Stimulated activated CD4-positive, alpha-beta T cell treated with anti-CD3 and anti-CD28 coated beads, Interleukin-4, amount 100 ng/mL, for 24 hours (primary cell): ENCODE data around the gene STOM.
"Not testable (repeated sequence)": the region's sequence is repeated elsewhere in the genome, so short reads cannot be mapped to it uniquely, and the experiment has no call there.

Source experiments
- DNase-seq: peaks from one replicate; pipeline ENCODE4 v3.0.0-alpha.2; 2020

Gene STOM

DNA sequence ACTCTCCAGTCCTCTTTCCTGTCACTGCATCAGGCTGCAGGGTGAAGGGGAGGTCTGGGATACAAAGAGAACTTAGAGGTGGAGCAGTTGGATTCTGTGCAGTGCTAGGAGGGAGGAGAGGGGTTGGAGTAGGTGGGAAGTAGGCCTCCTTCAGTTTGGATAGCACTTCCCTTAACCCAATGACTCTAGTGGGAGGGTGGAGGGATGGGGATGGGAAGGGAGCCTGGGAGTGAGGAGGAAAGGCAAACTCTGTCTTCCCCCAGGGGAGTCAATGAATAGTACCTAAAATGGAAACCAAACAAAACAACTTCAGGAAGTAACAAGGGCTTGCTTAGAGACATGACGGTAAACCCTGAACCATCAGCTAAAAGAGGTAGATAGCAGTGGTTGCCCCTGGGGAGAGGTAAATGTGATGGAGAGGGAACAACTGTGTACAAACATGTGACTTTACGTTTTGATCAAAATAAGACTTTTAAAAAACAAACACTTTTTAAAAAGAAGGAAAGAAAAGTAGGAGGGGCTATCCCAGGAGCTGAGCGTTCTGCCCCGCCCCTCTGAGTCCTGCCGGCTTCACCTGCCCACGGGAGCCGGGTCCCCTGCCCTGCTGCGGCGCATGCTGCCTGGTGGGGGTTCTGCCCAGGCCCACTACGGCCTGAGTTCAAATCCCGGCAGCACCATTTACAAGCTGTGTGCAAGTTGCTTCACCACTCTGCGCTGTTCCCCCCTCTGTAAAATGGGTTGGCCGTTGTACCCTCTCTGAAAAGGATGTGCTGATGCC lies 71.2 kb downstream of the STOM start:
- no peak for DNase-seq

DNA sequence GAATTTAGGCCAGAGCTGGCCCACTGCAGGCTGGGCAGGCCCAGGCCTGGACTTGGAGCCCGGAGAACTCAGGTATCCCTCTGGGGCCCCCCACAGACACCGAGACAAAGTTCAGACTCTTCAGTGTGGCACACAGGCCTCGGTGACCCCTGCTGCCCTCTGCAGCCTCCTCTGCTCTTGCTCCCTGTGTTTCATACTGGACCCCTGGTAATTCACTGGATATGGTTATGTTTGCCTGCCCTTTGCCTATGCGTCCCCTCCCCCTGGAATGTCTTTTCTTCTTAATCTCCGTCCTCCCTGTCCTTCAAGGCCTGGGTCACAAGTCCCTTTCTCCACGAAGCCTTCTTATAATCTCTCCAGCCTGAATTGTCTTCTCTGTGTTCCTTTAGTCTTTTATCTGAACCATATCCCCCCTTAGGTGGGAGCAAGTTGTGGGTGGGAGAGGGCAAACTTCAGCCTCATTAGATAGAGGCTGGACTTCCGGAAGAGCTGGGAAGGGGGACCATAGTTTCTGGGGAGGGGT lies 72.0 kb downstream of the STOM start:
- DNase-seq: no peak

DNA sequence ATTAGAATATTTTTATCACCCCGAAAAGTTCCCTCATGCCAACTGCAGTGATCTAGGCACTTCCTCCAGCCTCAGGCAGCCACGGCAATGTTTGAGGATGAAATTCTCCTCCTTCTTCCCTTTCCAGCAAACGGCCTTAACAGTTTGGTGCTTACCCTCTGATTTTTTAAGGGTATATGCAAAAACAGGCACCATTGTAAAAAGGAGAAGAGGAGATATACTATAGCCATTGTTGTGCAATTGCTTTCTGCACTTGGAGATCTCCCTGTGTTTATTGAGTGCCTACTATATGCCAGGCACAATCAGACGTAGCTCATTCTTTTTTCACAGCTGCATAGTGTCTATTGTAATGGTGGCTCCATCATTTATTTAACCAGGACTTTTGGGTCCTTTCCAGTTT lies 72.7 kb downstream of the STOM start:
- no peak for DNase-seq

DNA sequence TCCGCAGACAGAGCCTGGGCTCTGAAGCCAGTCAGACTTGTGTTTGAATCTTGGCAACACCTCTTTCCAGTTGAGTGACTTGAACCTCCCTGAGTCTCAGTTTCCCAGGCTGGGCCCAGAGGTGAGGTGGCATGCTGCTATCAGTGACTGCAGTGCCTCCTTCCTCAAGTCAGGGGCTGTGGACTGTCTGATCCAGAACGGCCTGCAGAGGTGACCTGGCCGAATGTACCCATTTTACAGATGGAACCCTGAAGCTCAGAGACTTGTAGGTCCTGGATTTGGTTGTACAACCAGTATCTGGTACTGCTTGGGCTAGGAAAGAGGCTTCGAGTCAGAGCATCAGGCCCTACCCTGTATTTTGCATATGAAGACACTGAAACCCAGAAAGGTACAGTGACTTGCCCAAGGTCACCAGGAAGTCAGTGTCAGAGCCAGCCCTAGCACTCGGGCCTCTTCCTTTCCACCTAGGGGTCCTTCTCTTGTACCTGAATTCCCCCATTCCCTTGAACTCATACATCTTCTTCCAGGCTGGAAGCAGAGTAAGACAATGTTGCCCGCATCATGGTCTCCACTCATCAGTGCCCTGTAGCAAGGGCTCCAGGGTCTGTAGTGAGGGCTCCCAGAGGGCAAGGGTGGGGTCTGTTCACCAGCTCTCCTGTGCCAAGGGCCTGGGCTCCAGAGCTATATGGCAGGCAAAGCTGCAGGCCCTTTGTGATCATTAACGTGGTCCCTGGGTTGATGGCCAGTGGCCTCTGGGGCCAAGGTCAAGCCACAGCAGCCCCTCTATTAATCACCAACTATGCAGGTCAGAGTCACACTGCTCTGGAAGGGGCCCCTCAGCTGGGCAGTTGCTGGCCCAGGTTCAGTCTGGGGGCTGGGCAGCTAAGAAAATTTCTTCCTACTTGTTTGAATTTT lies 73.6 kb downstream of the STOM start:
- no peak for DNase-seq

DNA sequence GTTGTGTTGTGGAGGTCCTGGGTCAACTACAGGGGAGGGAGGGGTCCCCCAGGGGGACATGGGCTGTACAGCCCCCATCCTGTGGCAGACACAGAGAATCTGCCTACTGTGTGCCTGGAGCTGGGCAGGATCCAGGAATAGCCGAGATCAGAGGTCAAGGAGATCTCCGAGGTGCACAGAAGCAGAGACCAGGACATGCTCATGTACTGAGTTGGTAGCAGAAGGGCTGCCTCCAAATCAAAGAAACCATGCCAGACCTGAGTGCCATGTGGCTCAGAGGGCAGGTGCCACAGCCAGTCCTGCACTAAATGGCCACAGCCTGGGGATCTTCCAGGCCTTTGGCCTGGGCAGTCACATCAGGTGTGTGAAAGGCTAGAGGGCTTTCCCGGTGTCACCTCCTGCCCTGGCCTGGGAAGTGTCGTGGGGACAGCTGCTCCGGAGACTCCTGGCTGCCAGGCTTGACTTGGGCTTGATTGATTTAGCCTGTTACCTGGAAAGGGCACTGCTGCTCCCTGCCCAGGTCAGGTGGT lies 74.3 kb downstream of the STOM start:
- DNase-seq: no peak

DNA sequence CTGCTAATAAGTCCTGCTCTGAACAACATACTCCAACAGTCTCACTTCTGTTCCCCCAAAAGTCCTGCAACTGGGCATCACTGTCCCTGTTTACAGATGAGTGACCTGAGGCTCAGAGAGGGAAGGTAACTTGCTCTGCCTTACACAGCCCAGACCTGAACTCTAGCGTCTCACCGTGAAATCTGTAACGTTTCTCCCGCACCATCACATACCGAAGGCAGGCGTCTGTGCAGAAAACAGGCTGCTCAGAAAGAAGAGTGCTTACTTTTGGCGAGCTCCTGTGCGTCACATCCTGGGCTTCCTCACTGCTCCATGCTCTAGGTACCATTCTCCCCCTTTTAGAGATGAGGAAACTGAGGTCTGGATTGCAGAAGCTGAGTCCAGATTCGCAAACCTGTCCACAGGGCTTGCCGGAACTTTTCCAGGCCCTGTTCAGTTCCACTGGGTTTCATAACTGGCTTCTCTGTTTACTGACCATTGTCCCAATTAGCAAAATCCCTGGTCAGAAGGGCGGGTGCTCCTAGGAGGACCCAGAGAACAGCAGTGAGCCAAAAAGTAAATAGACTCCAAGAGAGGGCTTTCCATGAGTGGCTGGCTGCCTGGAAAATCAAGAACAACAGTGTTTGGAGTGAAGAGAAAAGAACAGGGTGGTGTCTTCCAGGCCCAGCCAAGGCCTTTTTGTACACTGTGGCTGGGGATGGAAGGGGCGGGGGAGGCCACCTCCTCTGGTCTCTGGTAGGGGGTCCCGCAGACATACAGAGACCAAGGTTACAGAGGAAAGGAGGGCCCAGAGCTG lies 75.0 kb downstream of the STOM start:
- DNase-seq: no peak

DNA sequence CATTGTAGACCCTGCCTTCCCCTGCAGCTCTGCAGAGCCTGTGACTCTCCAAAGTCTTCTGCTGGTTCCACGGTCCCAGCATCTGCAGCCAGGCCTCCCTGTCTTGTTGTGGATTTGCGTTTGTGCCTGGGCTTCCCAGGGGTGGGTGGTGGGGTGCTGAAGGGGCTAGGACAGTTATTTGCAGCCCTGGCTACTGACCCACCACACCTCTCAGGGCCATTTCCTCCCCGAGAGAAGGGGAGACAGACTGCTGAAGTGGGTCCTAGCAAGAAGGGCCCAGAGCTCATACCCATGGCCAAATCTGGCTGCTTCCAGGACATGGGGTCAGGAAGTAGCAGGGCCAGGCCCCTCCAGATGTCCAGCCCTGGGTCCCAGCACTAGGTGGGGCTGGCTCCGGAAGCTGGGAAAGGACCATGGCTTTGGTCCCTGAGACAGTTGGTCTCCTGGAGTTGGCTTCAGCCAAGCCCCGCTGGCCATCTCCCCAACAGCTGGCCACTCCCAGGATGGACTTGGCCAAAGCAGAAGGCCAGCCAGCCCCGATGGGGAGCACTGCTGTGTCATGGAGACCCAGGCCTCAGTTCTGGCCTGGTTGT lies 75.8 kb downstream of the STOM start:
- no peak for DNase-seq

DNA sequence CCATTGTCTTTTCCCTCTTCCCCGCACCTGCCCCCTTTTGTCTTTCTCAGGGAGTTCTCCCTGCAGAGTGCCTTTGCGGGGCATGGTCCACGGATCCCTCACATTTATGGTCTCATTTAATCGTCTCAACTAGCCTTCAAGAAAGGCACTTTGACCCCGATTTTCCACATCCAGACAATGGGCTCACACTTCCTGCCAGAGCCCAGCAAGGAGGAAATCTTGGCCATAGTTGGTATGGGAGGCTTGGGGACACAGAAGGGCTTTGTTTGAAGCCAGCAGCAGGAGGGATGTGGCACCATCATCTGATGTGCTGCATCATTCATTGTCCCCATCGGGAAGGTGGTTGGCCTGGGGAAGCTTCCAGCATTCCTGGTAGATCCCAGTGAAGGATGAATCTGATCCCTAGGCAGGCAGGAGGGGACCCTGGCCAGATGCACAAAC lies 77.2 kb downstream of the STOM start:
- DNase-seq: no peak

DNA sequence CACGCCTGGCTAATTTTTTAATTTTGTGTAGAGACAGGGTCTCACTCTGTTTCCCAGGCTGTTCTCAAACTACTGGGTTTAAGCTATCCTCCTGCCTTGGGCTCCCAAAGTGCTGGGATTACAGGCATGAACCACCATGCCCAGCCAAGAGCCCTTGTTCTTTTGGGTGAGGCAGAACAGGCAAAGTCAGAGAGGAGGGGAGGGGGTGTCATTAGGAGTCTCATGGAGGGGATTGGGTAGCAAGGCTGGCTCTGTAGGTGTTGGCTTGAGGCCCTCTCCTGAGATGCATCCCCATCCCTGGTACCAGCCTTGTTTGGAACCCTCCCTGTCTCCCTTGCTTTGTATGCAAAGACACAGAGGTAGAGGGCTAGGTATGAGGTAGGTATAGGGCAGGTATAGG lies 78.0 kb downstream of the STOM start:
- no peak for DNase-seq

DNA sequence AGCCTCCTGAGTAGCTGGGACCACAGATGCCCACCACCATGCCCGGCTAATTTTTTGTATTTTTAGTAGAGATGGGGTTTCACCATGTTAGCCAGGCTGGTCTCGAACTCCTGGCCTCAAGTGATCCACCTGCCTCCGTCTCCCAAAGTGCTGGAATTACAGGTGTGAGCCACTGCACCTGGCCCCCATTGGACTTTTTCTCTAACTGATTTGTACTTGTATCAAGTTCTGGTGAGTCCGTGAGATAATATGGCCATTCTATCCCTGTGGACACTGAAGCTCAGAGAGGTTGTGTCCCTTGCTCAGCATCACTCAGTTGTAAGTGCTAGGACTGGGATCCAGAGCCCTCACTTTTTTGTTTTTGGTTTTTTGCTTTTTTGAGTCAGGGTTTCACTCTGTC lies 78.5 kb downstream of the STOM start:
- DNase-seq: not testable (repeated sequence)

DNA sequence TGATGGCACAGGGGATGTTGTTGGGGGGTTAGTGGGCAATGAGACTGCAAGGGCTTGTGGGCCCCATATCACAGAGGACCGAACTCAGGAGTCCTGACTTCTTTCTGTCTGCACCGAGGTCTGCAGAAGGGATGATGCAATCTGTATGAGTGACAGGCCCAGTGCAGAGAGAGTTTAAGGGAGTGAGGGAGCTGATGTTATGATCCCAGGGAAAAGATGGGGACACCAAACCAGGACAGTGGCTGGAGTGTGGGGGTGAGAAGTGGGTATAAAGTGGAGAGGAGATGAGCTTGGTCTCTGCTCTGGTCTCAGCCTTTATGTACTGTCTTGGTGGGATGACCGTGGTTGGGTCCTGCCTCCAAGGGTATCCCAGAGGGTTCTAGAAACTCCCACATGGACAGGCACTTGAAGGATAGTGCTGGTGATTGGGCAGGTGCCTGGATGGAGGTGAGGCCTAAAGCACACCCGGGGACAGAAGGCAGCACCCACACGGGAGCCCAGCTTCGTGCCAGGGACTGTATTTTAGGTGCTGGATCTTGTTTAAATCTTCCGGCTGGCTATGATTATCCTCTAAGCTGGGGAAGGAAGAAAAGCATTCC lies 80.2 kb downstream of the STOM start:
- no peak for DNase-seq

DNA sequence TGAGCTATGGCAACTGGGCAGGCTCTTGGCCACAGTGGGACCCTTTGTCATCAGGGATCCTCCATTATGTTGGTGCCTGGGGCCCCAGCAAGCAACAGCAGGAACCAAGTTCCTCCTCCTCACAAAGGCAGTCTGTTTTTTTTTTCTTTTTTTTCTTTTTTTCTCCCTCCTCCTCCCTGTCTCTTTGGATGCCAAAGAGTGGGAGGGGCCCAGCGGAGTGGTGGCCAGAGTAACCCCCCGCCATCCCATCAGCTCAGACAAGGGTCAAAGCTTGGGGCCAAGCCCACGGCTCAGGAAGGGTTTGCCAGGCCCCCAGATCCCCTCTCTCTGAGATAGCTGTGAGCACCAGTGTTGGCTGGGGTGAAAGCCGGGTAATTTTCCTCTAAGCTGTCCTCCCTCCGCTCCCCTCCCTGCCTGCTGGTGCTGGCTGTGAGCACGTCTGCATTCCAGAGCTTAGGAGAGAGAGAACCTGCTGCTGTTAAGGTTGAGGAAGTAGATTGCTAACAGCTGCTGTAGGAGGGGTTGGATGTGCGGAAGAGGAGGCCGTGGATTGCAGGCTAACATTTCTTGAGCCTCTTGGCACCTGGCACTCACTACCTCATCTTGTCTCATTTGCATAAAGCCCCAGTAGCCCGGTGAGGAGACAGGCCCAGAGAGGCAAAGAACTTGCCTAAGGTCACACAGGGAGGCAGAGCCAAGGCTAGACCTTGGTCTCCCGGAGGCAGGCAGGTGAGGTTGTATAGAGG lies 80.9 kb downstream of the STOM start:
- no peak for DNase-seq
